ENCODE measurements around the gene RAPGEF4. TPM values are rescaled to one million over a fixed set of nuclear protein-coding genes. Genes with fewer than 3 reads are reported as not detected.

RAPGEF4 gene
- total and polyA plus RNA-seq, 2 of the 4 experiments (the other 2 are of a cell fraction), result 1.7 to 3.2 TPM

GRCh38 chr2:172893111-172893510 lies 157.5 kb downstream of the RAPGEF4 start:
- no peak overlapping the region for H2BK15ac ChIP-seq (ENCODE audit: low read depth, low read length)
- no peak overlapping the region for H3K9ac ChIP-seq (ENCODE audit: low read depth, low read length)
- POLR2A ChIA-PET (ENCODE audit: unreplicated experiment), result no interaction called here
- no peaks in the 10 kb centered on the region for H3K9me1 ChIP-seq (ENCODE audit: insufficient read depth, low read length)
- H3K23ac ChIP-seq (ENCODE audit: low read depth, low read length), result no peak overlapping the region
- H4K5ac ChIP-seq (ENCODE audit: low read depth, low read length), result no peak overlapping the region
- no peak overlapping the region for H3K27ac ChIP-seq (ENCODE audit: insufficient read depth, low read length)
- no peak overlapping the region for H3K4ac ChIP-seq (ENCODE audit: low read depth, low read length)
- H3K27me3 ChIP-seq (ENCODE audit: control insufficient read depth, insufficient read depth, low read length), result peaks cover 4% of the 10 kb centered on the region; the same call in 1 of the 2 replicates
- H2AK5ac ChIP-seq (ENCODE audit: low read depth, low read length), result no peak overlapping the region
- H2BK120ac ChIP-seq (ENCODE audit: low read depth, low read length), result no peak overlapping the region
- H3K36me3 ChIP-seq (ENCODE audit: control insufficient read depth, insufficient read depth, low read length), result no peaks in the 10 kb centered on the region
- dilution Hi-C loops (cut with HindIII; ENCODE audit: low sequenced_read_pairs, unreplicated experiment), result no loop called here
- no peaks in the 10 kb centered on the region for H4K20me1 ChIP-seq (ENCODE audit: insufficient read depth, low read length)
- intact Hi-C loops (cut with micrococcal nuclease), result no loop called here
- CTCF ChIA-PET, result no interaction called here
- H3K4me3 ChIP-seq (ENCODE audit: insufficient read depth, low read depth, low read length), result no peak overlapping the region
- TF ChIP-seq USF2 (IDR thresholded peaks at IDR 0.05; ENCODE audit: low read depth, low read length), result no peak
- no peak for TF ChIP-seq MAZ (IDR thresholded peaks at IDR 0.05; ENCODE audit: borderline replicate concordance, low read depth, low read length)
- H3K9me3 ChIP-seq (ENCODE audit: control insufficient read depth, insufficient read depth, low read length), result no peaks in the 10 kb centered on the region
- H2BK5ac ChIP-seq (ENCODE audit: low read depth, low read length, poor library complexity, severe bottlenecking), result no peak overlapping the region
- in situ Hi-C loops (cut with MboI; ENCODE audit: low sequenced_read_pairs), result no loop called here
- H3K4me2 ChIP-seq (ENCODE audit: low read depth, low read length), result no peak overlapping the region
- H2AK9ac ChIP-seq (replicated peaks; ENCODE audit: low read depth, low read length, poor library complexity), result no peak overlapping the region
- no peak overlapping the region for H2AFZ ChIP-seq (replicated peaks; ENCODE audit: low read length, poor library complexity)
- H2BK20ac ChIP-seq (ENCODE audit: low read depth, low read length), result no peak overlapping the region
- no peak overlapping the region for H4K8ac ChIP-seq (ENCODE audit: low read depth in 2 of 2, low read length in 2 of 2)
- H3K4me1 ChIP-seq (ENCODE audit: control insufficient read depth, insufficient read depth, low read length), result no peaks in the 10 kb centered on the region
- no peak for DNase-seq
- H3K79me1 ChIP-seq (ENCODE audit: low read depth in 1 of 2, low read length in 2 of 2), result no peaks in the 10 kb centered on the region
- no peak for ATAC-seq (ENCODE audit: low read depth)
- WGBS, 2 experiments (ENCODE audit: extremely low coverage in 2 of 2, insufficient read length in 1 of 2), result 81% methylated on average over 4 of the region's 10 CpGs; no CpG with 5 or more reads in 1 of the 2 experiments
- H3K18ac ChIP-seq (ENCODE audit: low read depth, low read length), result no peak overlapping the region
- BruUV-seq (replicated peaks), result no TSS peak
- no peak overlapping the region for H3K14ac ChIP-seq (replicated peaks; ENCODE audit: low read depth, low read length)
- no peak overlapping the region for H3K56ac ChIP-seq (ENCODE audit: extremely low read depth, insufficient read depth, low read length)
- no peak overlapping the region for H4K91ac ChIP-seq (ENCODE audit: insufficient read depth, low read depth, low read length)

All from IMR-90 (cell line).